HG02763 (cell line): ENCODE data around the gene RRP8.

Experiments
- ATAC-seq: cut with Tn5 transposase; IDR thresholded peaks from one replicate; pipeline ENCODE4 v1.9.1; 2021; ENCODE audit warnings: mild to moderate bottlenecking, moderate library complexity; ENCODE audit not compliant: unreplicated experiment

Gene RRP8

GRCh38 chr11:6604790-6605189 lies 1.4 kb upstream of the RRP8 start:
- ATAC-seq, result no peak

- ATAC-seq, result peak; percentile 31
Observed at GRCh38 chr11:6604081-6604626, 738 bp upstream of the RRP8 start.

GRCh38 chr11:6602096-6602940 lies 1.1 kb downstream of the RRP8 start:
- ATAC-seq, result no peak

- ATAC-seq, result no peak
Observed at GRCh38 chr11:6601041-6601461, 2.4 kb downstream of the RRP8 start.

GRCh38 chr11:6599881-6600390 lies 3.5 kb downstream of the RRP8 start:
- no peak for ATAC-seq

- ATAC-seq, result no peak
Observed at GRCh38 chr11:6599449-6599848, 4.0 kb downstream of the RRP8 start.

- ATAC-seq, result no peak
Observed at GRCh38 chr11:6598555-6598954, 4.9 kb downstream of the RRP8 start.

GRCh38 chr11:6596239-6596877 lies 7.1 kb downstream of the RRP8 start:
- ATAC-seq, result no peak

GRCh38 chr11:6594142-6594768 lies 9.2 kb downstream of the RRP8 start:
- ATAC-seq, result no peak

GRCh38 chr11:6588018-6588417 lies 15.4 kb downstream of the RRP8 start:
- no peak for ATAC-seq

- ATAC-seq, result no peak
Observed at GRCh38 chr11:6587360-6587953, 16.0 kb downstream of the RRP8 start.

- no peak for ATAC-seq
Observed at GRCh38 chr11:6586434-6587359, 16.7 kb downstream of the RRP8 start.

- ATAC-seq, result no peak
Observed at GRCh38 chr11:6584528-6584927, 18.9 kb downstream of the RRP8 start.

- no peak for ATAC-seq
Observed at GRCh38 chr11:6583584-6583983, 19.8 kb downstream of the RRP8 start.

GRCh38 chr11:6579681-6580080 lies 23.7 kb downstream of the RRP8 start:
- ATAC-seq, result no peak

- no peak for ATAC-seq
Observed at GRCh38 chr11:6578134-6578533, 25.3 kb downstream of the RRP8 start.

- ATAC-seq, result no peak
Observed at GRCh38 chr11:6576471-6577373, 26.7 kb downstream of the RRP8 start.

GRCh38 chr11:6574816-6575715 lies 28.4 kb downstream of the RRP8 start:
- ATAC-seq, result no peak
